Epithelial cell of esophagus (primary cell): Measurements from ENCODE around the gene SERINC1.

Experiments used
- DNase-seq: peaks from one replicate; pipeline ENCODE4 v3.0.0; 2010; ENCODE audit warnings: low read depth
- H3K4me3 ChIP-seq: 2 replicates; pipeline ENCODE4 v1.5.1; 2011; ENCODE audit warnings: mild to moderate bottlenecking, low read length, control low read depth
- CTCF ChIP-seq: IDR thresholded peaks from 2 replicates; pipeline ENCODE4 v1.5.1; 2011; ENCODE audit warnings: low read depth, mild to moderate bottlenecking, low read length, control low read depth, inconsistent platforms; ENCODE audit not compliant: insufficient read depth; ENCODE audit errors: missing control alignments

The SERINC1 gene

GRCh38 chr6:122399348-122400120 lies 72.1 kb downstream of the SERINC1 start, which contains the start of gene HSF2:
TSS of gene HSF2 (plus strand) at chr6:122399652. CDS start at chr6:122399738, 86 bp downstream.
- H3K4me3 ChIP-seq: peak within 1 kb of the TSS; percentile 95
- peak; percentile 99 for DNase-seq
- peak; percentile 23 for TF ChIP-seq CTCF

GRCh38 chr6:122399055-122399347 lies 72.6 kb downstream of the SERINC1 start:
- no peak for TF ChIP-seq CTCF
- DNase-seq: no peak
- no peak overlapping the region for H3K4me3 ChIP-seq

- no peak overlapping the region for H3K4me3 ChIP-seq
- no peak for TF ChIP-seq CTCF
- DNase-seq: no peak
Observed at GRCh38 chr6:122394016-122394415, 77.6 kb downstream of the SERINC1 start.

GRCh38 chr6:122393351-122393896 lies 78.2 kb downstream of the SERINC1 start:
- no peak overlapping the region for H3K4me3 ChIP-seq
- DNase-seq: no peak
- no peak for TF ChIP-seq CTCF
